Trophoblast cell (in vitro differentiated cells and primary cell): ENCODE measurements around the gene PYDC1.
"Not testable (repeated sequence)": the region's sequence is repeated elsewhere in the genome, so short reads cannot be mapped to it uniquely, and the experiment has no call there.

Source experiments
- DNase-seq, 2 donors: peaks; one replicate each; pipeline ENCODE4 v3.0.0-alpha.2; 2016
- H2AFZ ChIP-seq: 2 replicates; pipeline ENCODE4 v1.6.1; 2013; ENCODE audit warnings: low read length, moderate library complexity, mild to moderate bottlenecking; ENCODE audit not compliant: insufficient read depth, poor library complexity
- H2AK5ac ChIP-seq: 2 replicates; pipeline ENCODE4 v1.6.1; 2013; ENCODE audit warnings: mild to moderate bottlenecking, low read length
- H2BK120ac ChIP-seq: 2 replicates; pipeline ENCODE4 v1.6.1; 2013; ENCODE audit warnings: low read length, mild to moderate bottlenecking, moderate library complexity; ENCODE audit not compliant: insufficient read depth, poor library complexity
- H2BK12ac ChIP-seq: 2 replicates; pipeline ENCODE4 v1.6.1; 2013; ENCODE audit warnings: mild to moderate bottlenecking, low read length, moderate library complexity
- H2BK5ac ChIP-seq: 2 replicates; pipeline ENCODE4 v1.6.1; 2013; ENCODE audit warnings: low read length, low read depth, moderate library complexity, mild to moderate bottlenecking; ENCODE audit not compliant: poor library complexity
- H3K14ac ChIP-seq: 2 replicates; pipeline ENCODE4 v1.6.1; 2013; ENCODE audit warnings: mild to moderate bottlenecking, low read length
- H3K18ac ChIP-seq: 2 replicates; pipeline ENCODE4 v1.6.1; 2013; ENCODE audit warnings: mild to moderate bottlenecking, low read length
- H3K23ac ChIP-seq: 2 replicates; pipeline ENCODE4 v1.6.1; 2013; ENCODE audit warnings: low read length
- H3K27ac ChIP-seq: 2 replicates; pipeline ENCODE4 v1.5.1; 2013; ENCODE audit warnings: low read depth, mild to moderate bottlenecking, inconsistent platforms, low read length, moderate library complexity
- H3K27me3 ChIP-seq: 2 replicates; pipeline ENCODE4 v1.6.1; 2013; ENCODE audit warnings: inconsistent platforms, mild to moderate bottlenecking, low read length, moderate library complexity; ENCODE audit not compliant: insufficient read depth
- H3K36me3 ChIP-seq, 2 experiments: 1 replicate in 1 of 2; 2 replicates in 1 of 2; pipeline ENCODE4 v1.6.1; 2013; ENCODE audit warnings: low read length in 2 of 2, mild to moderate bottlenecking in 2 of 2, moderate library complexity in 1 of 2; ENCODE audit not compliant: insufficient read depth in 2 of 2, control insufficient read depth in 1 of 2
- H3K4ac ChIP-seq: 2 replicates; pipeline ENCODE4 v1.6.1; 2013; ENCODE audit warnings: low read depth, mild to moderate bottlenecking, low read length, moderate library complexity
- H3K4me1 ChIP-seq, 2 experiments: 1 replicate in 1 of 2; 2 replicates in 1 of 2; pipeline ENCODE4 v1.6.1; 2013; ENCODE audit warnings: low read length in 2 of 2, mild to moderate bottlenecking in 2 of 2, moderate library complexity in 1 of 2; ENCODE audit not compliant: insufficient read depth in 2 of 2, control insufficient read depth in 1 of 2
- H3K4me2 ChIP-seq: 2 replicates; pipeline ENCODE4 v1.6.1; 2013; ENCODE audit warnings: inconsistent platforms, mild to moderate bottlenecking, low read length, moderate library complexity
- H3K4me3 ChIP-seq: 2 replicates; pipeline ENCODE4 v1.5.1; 2013; ENCODE audit warnings: mild to moderate bottlenecking, low read depth, low read length, inconsistent platforms
- H3K79me1 ChIP-seq: one replicate; pipeline ENCODE4 v1.6.1; 2013; ENCODE audit warnings: low read length
- H3K79me2 ChIP-seq: 2 replicates; pipeline ENCODE4 v1.6.1; 2013; ENCODE audit warnings: low read length, mild to moderate bottlenecking; ENCODE audit not compliant: control insufficient read depth, insufficient read depth, poor library complexity
- H3K9ac ChIP-seq: 2 replicates; pipeline ENCODE4 v1.6.1; 2013; ENCODE audit warnings: mild to moderate bottlenecking, low read length
- H3K9me3 ChIP-seq: 2 replicates; pipeline ENCODE4 v1.6.1; 2013; ENCODE audit warnings: low read depth, mild to moderate bottlenecking, control low read depth, inconsistent platforms, low read length; ENCODE audit not compliant: insufficient read depth
- H4K12ac ChIP-seq: 2 replicates; pipeline ENCODE4 v1.6.1; 2013; ENCODE audit warnings: low read depth, mild to moderate bottlenecking, low read length, moderate library complexity
- H4K8ac ChIP-seq: 2 replicates; pipeline ENCODE4 v1.6.1; 2013; ENCODE audit warnings: low read depth, mild to moderate bottlenecking, low read length, moderate library complexity
- H4K91ac ChIP-seq: one replicate; pipeline ENCODE4 v1.6.1; 2013; ENCODE audit warnings: low read depth, mild to moderate bottlenecking, low read length, moderate library complexity
- WGBS: extraction: QIAGEN DNeasy Blood & Tissue Kit; methylation state at CpG from one replicate; pipeline ENCODE4 v1.1.7; 2013; ENCODE audit warnings: missing lambda C conversion rate; ENCODE audit not compliant: insufficient read length, insufficient coverage; ENCODE audit errors: extremely low coverage; 5-methylcytosine and 5-hydroxymethylcytosine counted together

PYDC1 gene

DNA sequence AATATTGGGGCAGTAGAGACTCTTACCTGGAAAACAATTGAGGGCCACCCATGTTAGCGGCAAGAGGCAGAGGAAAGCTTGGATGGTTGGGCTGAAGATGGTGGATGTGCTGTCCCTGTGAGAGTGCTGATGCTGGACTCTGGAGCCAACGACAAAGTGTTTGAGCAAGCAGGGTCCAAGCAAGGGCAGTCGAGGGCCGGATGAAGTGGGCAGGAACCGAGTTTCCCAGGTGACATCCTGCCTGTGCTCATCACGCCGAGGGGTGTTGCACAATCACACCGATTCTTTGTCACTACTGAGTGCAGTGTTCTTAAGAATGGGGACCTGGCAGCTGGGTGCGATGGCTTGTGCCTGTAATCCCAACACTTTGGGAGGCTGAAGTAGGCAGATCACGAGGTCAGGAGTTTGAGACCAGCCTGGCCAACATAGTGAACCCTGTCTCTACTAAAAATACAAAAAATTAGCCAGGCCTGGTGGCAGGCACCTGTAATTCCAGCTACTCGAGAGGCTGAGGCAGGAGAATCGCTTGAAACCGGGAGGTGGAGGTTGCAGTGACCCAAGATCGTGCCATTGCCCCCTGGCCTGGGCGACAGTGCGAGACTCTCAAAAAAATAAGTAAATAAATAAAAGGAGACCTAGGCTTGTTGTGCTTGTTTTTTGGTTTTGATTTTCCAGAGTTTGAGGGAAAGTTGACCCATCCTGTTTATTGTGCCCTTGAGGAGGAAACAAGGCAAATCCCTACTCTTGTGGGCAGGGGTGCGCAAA, 20.4 kb downstream of the PYDC1 start:
- H3K9me3 ChIP-seq = no peaks in the 10 kb centered on the region
- no peak overlapping the region for H3K4me2 ChIP-seq
- H3K9ac ChIP-seq = no peak overlapping the region
- DNase-seq = peak; percentile 44 to 45
- H3K4me3 ChIP-seq = no peak overlapping the region
- no peaks in the 10 kb centered on the region for H3K27me3 ChIP-seq
- H3K79me2 ChIP-seq = no peaks in the 10 kb centered on the region
- H2BK5ac ChIP-seq = no peak overlapping the region
- no peak overlapping the region for H4K12ac ChIP-seq
- no peak overlapping the region for H3K23ac ChIP-seq
- no peak overlapping the region for H2BK12ac ChIP-seq
- H3K18ac ChIP-seq = no peak overlapping the region
- no peak overlapping the region for H2BK120ac ChIP-seq
- WGBS = no CpG with 5 or more reads among the region's 17 CpGs
- H3K14ac ChIP-seq = no peak overlapping the region
- peaks cover 2 to 3% of the 10 kb centered on the region in 2 experiments for H3K4me1 ChIP-seq
- no peak overlapping the region for H3K27ac ChIP-seq
- no peak overlapping the region for H4K91ac ChIP-seq
- no peak overlapping the region for H4K8ac ChIP-seq
- H3K79me1 ChIP-seq = no peaks in the 10 kb centered on the region
- no peak overlapping the region for H2AK5ac ChIP-seq
- no peak overlapping the region for H2AFZ ChIP-seq
- no peak overlapping the region for H3K4ac ChIP-seq
- H3K36me3 ChIP-seq = peaks cover 42 to 64% of the 10 kb centered on the region in 2 experiments

DNA sequence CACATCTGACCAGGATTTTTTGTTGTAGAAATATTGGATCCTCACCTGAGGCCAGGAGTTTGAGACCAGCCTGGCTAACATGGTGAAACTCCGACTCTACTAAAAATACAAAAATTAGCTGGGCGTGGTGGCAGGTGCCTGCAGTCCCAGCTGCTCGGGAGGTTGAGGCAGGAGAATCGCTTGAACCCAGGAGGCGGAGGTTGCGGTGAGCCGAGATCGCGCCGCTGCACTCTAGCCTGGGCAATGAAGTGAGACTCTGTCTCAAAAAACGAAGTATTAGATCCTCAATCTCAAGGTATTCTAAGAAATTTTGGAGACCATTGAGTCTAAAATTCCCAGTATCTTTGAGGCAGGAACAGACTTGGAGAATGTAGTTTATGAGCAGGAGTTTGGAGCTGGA, 21.1 kb downstream of the PYDC1 start:
- no CpG with 5 or more reads among the region's 11 CpGs for WGBS
- H3K79me2 ChIP-seq, H3K23ac ChIP-seq, H2BK5ac ChIP-seq, H3K14ac ChIP-seq, H3K4me3 ChIP-seq, H2AFZ ChIP-seq, H3K27ac ChIP-seq, H3K27me3 ChIP-seq, H2AK5ac ChIP-seq, H4K12ac ChIP-seq, H2BK120ac ChIP-seq, H3K18ac ChIP-seq, DNase-seq, H3K4me1 ChIP-seq, H3K4me2 ChIP-seq, H3K9ac ChIP-seq, H3K79me1 ChIP-seq, H2BK12ac ChIP-seq, H3K4ac ChIP-seq, H4K91ac ChIP-seq, H4K8ac ChIP-seq, H3K9me3 ChIP-seq: not testable (repeated sequence)
- peaks cover 46 to 70% of the 10 kb centered on the region in 2 experiments for H3K36me3 ChIP-seq

DNA sequence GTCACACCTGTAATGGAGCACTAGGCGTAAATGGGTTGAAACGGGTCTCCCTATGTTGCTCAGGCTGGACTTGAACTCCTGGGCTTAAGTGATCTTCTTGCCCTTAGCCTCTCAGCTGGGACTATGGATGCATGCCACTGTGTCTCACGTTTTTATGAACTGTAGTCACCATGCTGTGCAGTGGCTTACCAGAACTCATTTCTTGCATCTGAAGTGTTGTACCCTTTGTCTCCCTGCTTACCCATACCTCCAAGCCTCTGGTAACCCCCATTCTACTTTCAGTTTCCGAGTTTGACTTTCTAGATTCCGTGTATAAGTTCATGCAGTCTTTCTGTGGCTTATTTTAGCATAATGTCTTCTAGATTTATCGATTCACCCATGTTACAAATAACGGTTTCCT, 22.0 kb downstream of the PYDC1 start:
- no peaks in the 10 kb centered on the region for H3K79me1 ChIP-seq
- no peaks in the 10 kb centered on the region for H3K4me1 ChIP-seq
- no peak overlapping the region for H2AK5ac ChIP-seq
- no peak overlapping the region for H3K4me2 ChIP-seq
- no peak overlapping the region for H3K23ac ChIP-seq
- no CpG with 5 or more reads among the region's 7 CpGs for WGBS
- no peak overlapping the region for H2BK120ac ChIP-seq
- H4K8ac ChIP-seq = no peak overlapping the region
- no peak overlapping the region for H3K4ac ChIP-seq
- H3K36me3 ChIP-seq = peaks cover 53 to 80% of the 10 kb centered on the region in 2 experiments
- no peaks in the 10 kb centered on the region for H3K79me2 ChIP-seq
- no peak overlapping the region for H3K18ac ChIP-seq
- no peak overlapping the region for H2BK12ac ChIP-seq
- no peak overlapping the region for H4K12ac ChIP-seq
- no peak overlapping the region for H2BK5ac ChIP-seq
- no peaks in the 10 kb centered on the region for H3K9me3 ChIP-seq
- no peak for DNase-seq
- no peak overlapping the region for H3K4me3 ChIP-seq
- no peak overlapping the region for H2AFZ ChIP-seq
- no peak overlapping the region for H4K91ac ChIP-seq
- no peak overlapping the region for H3K9ac ChIP-seq
- H3K14ac ChIP-seq = no peak overlapping the region
- no peak overlapping the region for H3K27ac ChIP-seq
- no peaks in the 10 kb centered on the region for H3K27me3 ChIP-seq

DNA sequence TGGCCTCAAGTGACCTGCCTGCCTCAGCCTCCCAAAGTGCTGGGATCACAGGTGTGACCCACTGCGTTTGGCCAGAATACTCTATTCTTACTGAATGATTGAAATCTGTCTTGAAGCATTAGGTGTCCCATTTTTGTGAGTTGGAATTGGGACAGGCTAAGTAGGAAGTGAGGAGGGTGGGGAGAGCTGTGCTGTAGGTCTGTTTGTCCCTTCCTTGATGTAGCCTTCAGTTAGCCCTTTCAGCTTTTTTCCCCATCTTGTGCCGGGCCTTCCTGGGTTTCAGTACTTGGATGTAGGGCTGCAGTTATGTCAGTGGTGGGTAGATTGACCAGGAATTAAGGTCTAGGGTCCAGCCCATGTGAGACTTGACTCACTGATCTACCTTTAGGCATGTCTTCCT, 23.1 kb downstream of the PYDC1 start:
- DNase-seq = peak in 1 of 2 donors; percentile 1
- H3K18ac ChIP-seq = no peak overlapping the region
- H2BK5ac ChIP-seq = no peak overlapping the region
- no peaks in the 10 kb centered on the region for H3K4me1 ChIP-seq
- no peak overlapping the region for H2AK5ac ChIP-seq
- H3K4ac ChIP-seq = no peak overlapping the region
- H3K9me3 ChIP-seq = no peaks in the 10 kb centered on the region
- no peak overlapping the region for H3K4me3 ChIP-seq
- no CpG with 5 or more reads among the region's 2 CpGs for WGBS
- H2AFZ ChIP-seq = no peak overlapping the region
- no peak overlapping the region for H3K23ac ChIP-seq
- H3K14ac ChIP-seq = no peak overlapping the region
- H3K79me1 ChIP-seq = no peaks in the 10 kb centered on the region
- no peak overlapping the region for H4K91ac ChIP-seq
- no peak overlapping the region for H2BK120ac ChIP-seq
- H4K8ac ChIP-seq = no peak overlapping the region
- H3K9ac ChIP-seq = no peak overlapping the region
- H4K12ac ChIP-seq = no peak overlapping the region
- H3K79me2 ChIP-seq = no peaks in the 10 kb centered on the region
- H3K4me2 ChIP-seq = no peak overlapping the region
- H3K27me3 ChIP-seq = no peaks in the 10 kb centered on the region
- H3K27ac ChIP-seq = no peak overlapping the region
- H2BK12ac ChIP-seq = no peak overlapping the region
- peaks cover 56 to 84% of the 10 kb centered on the region in 2 experiments for H3K36me3 ChIP-seq
